ENCODE data around the gene ZNF614.

Gene ZNF614

DNA sequence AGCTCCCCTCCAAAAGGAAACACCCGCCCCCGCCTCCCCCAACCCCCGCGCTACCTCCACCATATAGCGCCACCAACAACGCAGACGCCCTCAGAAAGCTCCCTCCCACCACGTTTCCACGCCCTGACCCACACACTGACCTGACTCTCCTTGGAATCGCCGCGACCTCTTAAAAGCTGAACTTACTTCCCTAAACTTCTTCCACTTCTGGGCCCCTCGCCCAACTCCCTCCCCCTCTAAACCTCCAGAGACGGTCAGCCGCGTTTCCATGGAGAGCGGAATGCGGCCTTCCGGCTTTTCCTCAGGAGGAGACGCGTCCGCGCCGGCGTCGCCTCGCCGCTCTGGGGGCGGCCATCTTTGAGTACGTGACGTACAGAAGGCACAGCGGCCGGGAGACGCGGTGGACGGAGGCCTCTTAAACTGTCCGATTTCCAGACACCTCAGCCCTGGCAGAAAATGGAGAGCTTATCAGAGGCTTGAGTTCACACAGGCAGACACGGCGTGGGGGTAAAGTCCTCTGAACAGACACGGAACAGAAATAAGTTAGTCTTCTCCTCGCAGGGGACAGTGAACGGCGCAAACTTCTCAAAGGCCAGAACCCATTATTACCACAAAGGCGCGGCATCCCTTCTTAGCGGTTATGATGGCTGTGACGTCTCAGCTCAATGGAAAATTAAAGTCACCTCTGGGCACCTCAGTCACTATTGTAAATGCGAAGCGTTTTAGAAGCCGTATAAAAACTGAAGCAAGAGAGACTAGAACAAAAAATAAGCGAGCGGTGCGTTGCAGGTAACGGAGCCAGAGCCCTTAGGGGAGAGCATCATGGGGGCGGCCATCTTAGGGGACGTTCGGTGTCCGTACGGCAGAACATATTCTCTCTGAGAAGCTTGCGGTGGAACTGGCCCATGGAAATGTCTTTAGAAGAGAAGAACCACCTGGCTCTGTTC lies 20.6 kb upstream of the ZNF614 start, which contains the start of gene ZNF432:
TSS of gene ZNF432 (minus strand) at position 284 of the 947 bp plus-strand sequence. CDS start 1,970 bp downstream, outside the sequence.
- H3K27ac ChIP-seq (replicated peaks): peak within 1 kb of the TSS; percentile 90
- TF ChIP-seq SPI1 (IDR thresholded peaks at IDR 0.05; ENCODE audit: borderline replicate concordance, low read depth): no peak; the same call in 1 of the 2 replicates
- no peak for TF ChIP-seq GABPA (IDR thresholded peaks at IDR 0.05; ENCODE audit: low read depth)
- TF ChIP-seq, protein P1, sequence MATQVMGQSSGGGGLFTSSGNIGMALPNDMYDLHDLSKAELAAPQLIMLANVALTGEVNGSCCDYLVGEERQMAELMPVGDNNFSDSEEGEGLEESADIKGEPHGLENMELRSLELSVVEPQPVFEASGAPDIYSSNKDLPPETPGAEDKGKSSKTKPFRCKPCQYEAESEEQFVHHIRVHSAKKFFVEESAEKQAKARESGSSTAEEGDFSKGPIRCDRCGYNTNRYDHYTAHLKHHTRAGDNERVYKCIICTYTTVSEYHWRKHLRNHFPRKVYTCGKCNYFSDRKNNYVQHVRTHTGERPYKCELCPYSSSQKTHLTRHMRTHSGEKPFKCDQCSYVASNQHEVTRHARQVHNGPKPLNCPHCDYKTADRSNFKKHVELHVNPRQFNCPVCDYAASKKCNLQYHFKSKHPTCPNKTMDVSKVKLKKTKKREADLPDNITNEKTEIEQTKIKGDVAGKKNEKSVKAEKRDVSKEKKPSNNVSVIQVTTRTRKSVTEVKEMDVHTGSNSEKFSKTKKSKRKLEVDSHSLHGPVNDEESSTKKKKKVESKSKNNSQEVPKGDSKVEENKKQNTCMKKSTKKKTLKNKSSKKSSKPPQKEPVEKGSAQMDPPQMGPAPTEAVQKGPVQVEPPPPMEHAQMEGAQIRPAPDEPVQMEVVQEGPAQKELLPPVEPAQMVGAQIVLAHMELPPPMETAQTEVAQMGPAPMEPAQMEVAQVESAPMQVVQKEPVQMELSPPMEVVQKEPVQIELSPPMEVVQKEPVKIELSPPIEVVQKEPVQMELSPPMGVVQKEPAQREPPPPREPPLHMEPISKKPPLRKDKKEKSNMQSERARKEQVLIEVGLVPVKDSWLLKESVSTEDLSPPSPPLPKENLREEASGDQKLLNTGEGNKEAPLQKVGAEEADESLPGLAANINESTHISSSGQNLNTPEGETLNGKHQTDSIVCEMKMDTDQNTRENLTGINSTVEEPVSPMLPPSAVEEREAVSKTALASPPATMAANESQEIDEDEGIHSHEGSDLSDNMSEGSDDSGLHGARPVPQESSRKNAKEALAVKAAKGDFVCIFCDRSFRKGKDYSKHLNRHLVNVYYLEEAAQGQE (IDR thresholded peaks at IDR 0.05; ENCODE audit: insufficient replicate concordance, low read depth): no peak
- TF ChIP-seq, protein P2, sequence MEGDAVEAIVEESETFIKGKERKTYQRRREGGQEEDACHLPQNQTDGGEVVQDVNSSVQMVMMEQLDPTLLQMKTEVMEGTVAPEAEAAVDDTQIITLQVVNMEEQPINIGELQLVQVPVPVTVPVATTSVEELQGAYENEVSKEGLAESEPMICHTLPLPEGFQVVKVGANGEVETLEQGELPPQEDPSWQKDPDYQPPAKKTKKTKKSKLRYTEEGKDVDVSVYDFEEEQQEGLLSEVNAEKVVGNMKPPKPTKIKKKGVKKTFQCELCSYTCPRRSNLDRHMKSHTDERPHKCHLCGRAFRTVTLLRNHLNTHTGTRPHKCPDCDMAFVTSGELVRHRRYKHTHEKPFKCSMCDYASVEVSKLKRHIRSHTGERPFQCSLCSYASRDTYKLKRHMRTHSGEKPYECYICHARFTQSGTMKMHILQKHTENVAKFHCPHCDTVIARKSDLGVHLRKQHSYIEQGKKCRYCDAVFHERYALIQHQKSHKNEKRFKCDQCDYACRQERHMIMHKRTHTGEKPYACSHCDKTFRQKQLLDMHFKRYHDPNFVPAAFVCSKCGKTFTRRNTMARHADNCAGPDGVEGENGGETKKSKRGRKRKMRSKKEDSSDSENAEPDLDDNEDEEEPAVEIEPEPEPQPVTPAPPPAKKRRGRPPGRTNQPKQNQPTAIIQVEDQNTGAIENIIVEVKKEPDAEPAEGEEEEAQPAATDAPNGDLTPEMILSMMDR (IDR thresholded peaks at IDR 0.05; ENCODE audit: insufficient read depth, low read length): no peak
- TF ChIP-seq POLR2AphosphoS5 (IDR thresholded peaks at IDR 0.05; ENCODE audit: low read depth): peak; percentile 65
- DNase-seq (ENCODE audit: low read depth in 1 of 2, low spot score in 1 of 2): peak; percentile 84 to 95
- H3K4me3 ChIP-seq (replicated peaks; ENCODE audit: insufficient read depth, low read length): peak within 1 kb of the TSS; percentile 55
- H3K27me3 ChIP-seq (ENCODE audit: insufficient read depth, poor library complexity, severe bottlenecking): no peaks in the 10 kb centered on the region

DNA sequence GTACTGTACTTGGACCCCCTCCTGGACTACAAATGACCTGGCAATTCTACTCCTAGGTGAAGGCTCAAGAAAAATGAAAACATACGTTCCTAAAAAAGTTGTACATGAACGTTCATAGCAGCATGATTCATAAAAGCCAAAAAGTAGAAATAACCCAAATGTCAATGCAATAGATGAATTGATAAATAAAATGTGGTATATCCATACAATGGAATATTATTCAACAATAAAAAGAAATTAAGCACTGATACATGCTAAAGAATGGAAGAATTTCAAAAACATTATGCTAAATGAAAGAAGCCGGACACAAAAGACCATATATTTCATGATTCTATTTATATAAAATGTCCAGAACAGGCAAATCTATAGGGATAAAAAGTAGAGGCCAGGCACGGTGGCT lies 11.0 kb upstream of the ZNF614 start:
- DNase-seq (ENCODE audit: low read depth in 1 of 2, low spot score in 1 of 2): no peak
- no peak overlapping the region for H3K27ac ChIP-seq (replicated peaks)
- H3K27me3 ChIP-seq (ENCODE audit: insufficient read depth, poor library complexity, severe bottlenecking): no peaks in the 10 kb centered on the region
- no peak overlapping the region for H3K4me3 ChIP-seq (replicated peaks; ENCODE audit: insufficient read depth, low read length)
- TF ChIP-seq POLR2AphosphoS5 (IDR thresholded peaks at IDR 0.05; ENCODE audit: low read depth) (no peak), SPI1 (IDR thresholded peaks at IDR 0.05; ENCODE audit: borderline replicate concordance, low read depth) (no peak), GABPA (IDR thresholded peaks at IDR 0.05; ENCODE audit: low read depth) (no peak)
- TF ChIP-seq, protein P1 (IDR thresholded peaks at IDR 0.05; ENCODE audit: insufficient replicate concordance, low read depth): no peak
- TF ChIP-seq, protein P2 (IDR thresholded peaks at IDR 0.05; ENCODE audit: insufficient read depth, low read length): no peak

DNA sequence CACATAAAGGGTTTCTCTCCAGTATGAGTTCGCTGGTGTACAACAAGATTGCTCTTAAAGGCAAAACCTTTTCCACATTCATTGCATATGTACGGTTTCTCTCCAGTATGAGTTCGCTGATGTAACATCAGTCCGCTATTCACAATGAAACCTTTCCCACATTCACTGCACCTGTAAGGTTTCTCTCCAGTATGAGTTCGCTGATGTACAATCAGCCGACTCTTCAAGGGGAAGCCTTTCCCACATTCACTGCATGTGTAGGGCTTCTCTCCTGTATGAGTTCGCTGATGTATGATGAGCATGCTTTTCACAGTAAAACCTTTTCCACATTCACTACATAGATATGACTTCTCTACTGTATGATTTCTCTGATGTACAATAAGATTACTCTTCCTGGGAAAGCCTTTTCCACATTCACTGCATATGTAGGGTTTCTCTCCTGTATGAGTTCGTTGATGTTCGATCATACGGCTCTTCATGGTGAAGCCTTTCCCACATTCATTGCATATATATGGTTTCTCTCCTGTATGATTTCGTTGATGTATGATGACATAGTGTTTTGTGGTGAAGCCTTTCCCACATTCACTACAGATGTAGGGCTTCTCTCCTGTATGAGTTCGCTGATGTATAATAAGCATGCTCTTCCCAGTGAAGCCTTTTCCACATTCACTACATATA lies 6.0 kb upstream of the ZNF614 start:
- no peak for DNase-seq (ENCODE audit: low read depth in 1 of 2, low spot score in 1 of 2)
- TF ChIP-seq SPI1 (IDR thresholded peaks at IDR 0.05; ENCODE audit: borderline replicate concordance, low read depth): no peak
- TF ChIP-seq, protein P1 (IDR thresholded peaks at IDR 0.05; ENCODE audit: insufficient replicate concordance, low read depth): no peak
- no peak for TF ChIP-seq POLR2AphosphoS5 (IDR thresholded peaks at IDR 0.05; ENCODE audit: low read depth)
- TF ChIP-seq GABPA (IDR thresholded peaks at IDR 0.05; ENCODE audit: low read depth): no peak
- TF ChIP-seq, protein P2 (IDR thresholded peaks at IDR 0.05; ENCODE audit: insufficient read depth, low read length): no peak
- Histone ChIP-seq H3K27ac (replicated peaks) (no peak overlapping the region), H3K27me3 (ENCODE audit: insufficient read depth, poor library complexity, severe bottlenecking) (no peaks in the 10 kb centered on the region), H3K4me3 (replicated peaks; ENCODE audit: insufficient read depth, low read length) (no peak overlapping the region)
